HL-60 (cell line): ENCODE data around the gene TBC1D16.

ENCODE experiments used
- GABPA ChIP-seq: IDR thresholded peaks from 2 replicates; pipeline ENCODE4 v1.6.1; 2012; ENCODE audit warnings: low read depth
- POLR2AphosphoS5 ChIP-seq: IDR thresholded peaks from 2 replicates; pipeline ENCODE4 v1.6.1; 2012; ENCODE audit warnings: low read depth
- SPI1 ChIP-seq: IDR thresholded peaks from 2 replicates; pipeline ENCODE4 v1.6.1; 2012; ENCODE audit warnings: low read depth, mild to moderate bottlenecking, borderline replicate concordance
- TF ChIP-seq, protein P1 (sequence below): IDR thresholded peaks from one replicate; pipeline ENCODE4 v1.5.1; 2011; ENCODE audit warnings: low read length, control low read depth, inconsistent platforms; ENCODE audit not compliant: insufficient read depth

DNA sequence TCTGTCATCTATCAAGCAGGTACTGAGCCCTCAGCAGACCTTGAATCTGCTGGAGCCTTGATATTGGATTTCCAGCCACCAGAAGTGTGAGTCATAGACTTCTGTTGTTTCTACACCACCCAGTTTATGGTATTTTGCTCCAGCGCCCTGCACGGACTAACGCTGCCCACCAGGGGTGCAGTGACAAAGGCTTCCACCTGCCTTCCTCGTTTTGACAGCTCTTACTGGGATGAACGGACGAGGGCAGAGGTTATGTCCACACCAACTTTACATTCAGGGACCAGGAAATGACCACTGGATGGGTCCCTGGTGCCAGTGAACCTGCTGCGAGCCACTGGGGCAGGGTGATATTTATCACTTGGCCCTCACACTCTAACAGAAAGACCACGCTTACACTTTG lies 129.8 kb downstream of the TBC1D16 start:
- TF ChIP-seq, protein P1, sequence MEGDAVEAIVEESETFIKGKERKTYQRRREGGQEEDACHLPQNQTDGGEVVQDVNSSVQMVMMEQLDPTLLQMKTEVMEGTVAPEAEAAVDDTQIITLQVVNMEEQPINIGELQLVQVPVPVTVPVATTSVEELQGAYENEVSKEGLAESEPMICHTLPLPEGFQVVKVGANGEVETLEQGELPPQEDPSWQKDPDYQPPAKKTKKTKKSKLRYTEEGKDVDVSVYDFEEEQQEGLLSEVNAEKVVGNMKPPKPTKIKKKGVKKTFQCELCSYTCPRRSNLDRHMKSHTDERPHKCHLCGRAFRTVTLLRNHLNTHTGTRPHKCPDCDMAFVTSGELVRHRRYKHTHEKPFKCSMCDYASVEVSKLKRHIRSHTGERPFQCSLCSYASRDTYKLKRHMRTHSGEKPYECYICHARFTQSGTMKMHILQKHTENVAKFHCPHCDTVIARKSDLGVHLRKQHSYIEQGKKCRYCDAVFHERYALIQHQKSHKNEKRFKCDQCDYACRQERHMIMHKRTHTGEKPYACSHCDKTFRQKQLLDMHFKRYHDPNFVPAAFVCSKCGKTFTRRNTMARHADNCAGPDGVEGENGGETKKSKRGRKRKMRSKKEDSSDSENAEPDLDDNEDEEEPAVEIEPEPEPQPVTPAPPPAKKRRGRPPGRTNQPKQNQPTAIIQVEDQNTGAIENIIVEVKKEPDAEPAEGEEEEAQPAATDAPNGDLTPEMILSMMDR = no peak
- TF ChIP-seq POLR2AphosphoS5 (no peak), GABPA (no peak), SPI1 (no peak)
